Large intestine (tissue), 3 donors: ENCODE data around the gene PRRC1. TPM values are rescaled to one million over a fixed set of nuclear protein-coding genes. Genes with fewer than 3 reads are reported as not detected.

Experiments used
- DNase-seq, 2 donors: peaks; one replicate each; pipeline versions ENCODE4 v3.0.0 to v3.0.0-alpha.2; 2013
- H3K27ac ChIP-seq: one replicate; pipeline ENCODE4 v1.5.1; 2013; ENCODE audit warnings: low read length
- H3K27me3 ChIP-seq: 2 replicates; pipeline ENCODE4 v1.6.1; 2013; ENCODE audit warnings: low read length; ENCODE audit not compliant: control insufficient read depth, insufficient read depth
- H3K36me3 ChIP-seq: 2 replicates; pipeline ENCODE4 v1.6.1; 2013; ENCODE audit warnings: low read length; ENCODE audit not compliant: control insufficient read depth, insufficient read depth
- H3K4me1 ChIP-seq: one replicate; pipeline ENCODE4 v1.6.1; 2013; ENCODE audit warnings: low read length; ENCODE audit not compliant: control insufficient read depth, insufficient read depth
- H3K4me3 ChIP-seq: one replicate; pipeline ENCODE4 v1.5.1; 2013; ENCODE audit warnings: low read length
- H3K9me3 ChIP-seq: one replicate; pipeline ENCODE4 v1.6.1; 2013; ENCODE audit warnings: mild to moderate bottlenecking, low read depth, low read length, moderate library complexity; ENCODE audit not compliant: control insufficient read depth
- WGBS: methylation state at CpG from one replicate; pipeline ENCODE4 v1.1.5; 2013; ENCODE audit warnings: low lambda C conversion rate; ENCODE audit not compliant: insufficient coverage; 5-methylcytosine and 5-hydroxymethylcytosine counted together
- polyA plus RNA-seq: library from polyadenylated mRNA; unstranded; fragments of 120-200 nt; gene quantifications from one replicate; pipeline ENCODE4 v1.2.1, GENCODE V29; 2013

PRRC1 gene
- polyA plus RNA-seq, 1 donor: 75.5 TPM

DNA sequence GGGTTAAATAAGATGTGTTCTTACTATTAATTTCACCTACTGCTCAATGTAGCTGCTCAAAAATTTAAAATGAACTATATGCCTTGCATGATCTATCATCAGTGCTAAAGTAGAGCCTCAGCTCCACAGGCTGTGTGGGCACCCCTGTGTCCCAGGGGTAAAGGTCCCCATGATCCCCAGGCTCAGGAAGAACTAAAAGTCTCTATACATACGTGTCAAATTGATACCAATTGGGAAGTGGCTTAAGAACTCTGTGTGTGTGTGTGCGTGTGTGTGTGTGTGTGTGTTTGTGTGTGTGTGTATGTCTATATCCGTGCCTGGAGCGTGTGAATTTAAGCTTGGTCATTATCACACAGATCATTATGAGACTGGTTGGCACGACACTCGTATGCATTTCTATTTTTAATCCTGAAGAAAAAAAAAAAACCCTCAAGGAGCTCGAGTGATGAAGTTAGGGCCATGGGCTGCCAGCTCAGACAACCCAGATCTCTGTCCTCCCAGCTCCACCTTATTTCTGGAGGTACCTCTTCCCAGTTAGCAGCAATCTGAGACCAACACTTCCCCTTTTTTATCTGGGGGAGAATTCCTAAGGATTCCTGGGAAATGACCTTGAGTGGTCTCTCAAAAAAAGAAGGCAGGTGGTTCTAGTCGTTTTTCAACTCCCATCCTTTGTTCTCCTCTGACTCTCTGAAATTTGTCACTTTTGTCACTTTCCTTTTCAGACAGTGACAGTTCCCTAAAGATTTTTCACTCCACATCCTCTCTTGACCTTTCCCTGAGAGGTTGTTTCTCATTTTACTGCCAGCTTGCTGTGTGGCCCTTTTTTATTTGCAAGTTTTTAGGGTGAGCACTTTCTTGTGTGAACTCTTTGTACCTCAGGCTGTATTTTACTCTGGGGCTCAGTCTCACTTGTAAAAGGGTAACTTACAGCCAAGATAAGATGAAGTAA, 85.7 kb downstream of the PRRC1 start:
- no peaks in the 10 kb centered on the region for H3K27me3 ChIP-seq
- no peaks in the 10 kb centered on the region for H3K4me1 ChIP-seq
- H3K36me3 ChIP-seq: no peaks in the 10 kb centered on the region
- H3K9me3 ChIP-seq: no peaks in the 10 kb centered on the region
- H3K27ac ChIP-seq: no peak overlapping the region
- DNase-seq: no peak
- WGBS: no CpG with 5 or more reads among the region's 8 CpGs
- H3K4me3 ChIP-seq: no peak overlapping the region

Other genes with a start within 250 kb of the PRRC1 start
- 1.3 TPM for gene MEGF10, start 226.8 kb upstream of the PRRC1 start, polyA plus RNA-seq
- gene CTXN3, start 131.4 kb downstream of the PRRC1 start, polyA plus RNA-seq: not detected
- 0.39 TPM for gene CCDC192, start 185.8 kb downstream of the PRRC1 start, polyA plus RNA-seq